Heart left ventricle (tissue), 16 donors: ENCODE measurements around the gene TSPAN11. TPM values are rescaled to one million over a fixed set of nuclear protein-coding genes. Genes with fewer than 3 reads are reported as not detected.

Experiments
- ATAC-seq, 4 donors: fragments of 200-7000 bp; cut with Tn5 transposase; one replicate each; pipeline ENCODE4 v1.9.1; 2020 to 2022; ENCODE audit warnings: moderate library complexity in 4 of 4, mild to moderate bottlenecking in 3 of 4, moderate number of reproducible peaks in 1 of 4
- DNase-seq, 5 donors: peaks; one replicate each; pipeline ENCODE4 v3.0.0-alpha.2; 2020
- H3K27ac ChIP-seq, 12 donors: fragments of 200-600 bp; sonication (generic) in 4 of 12; one replicate each; pipeline versions ENCODE4 v1.5.0 to v1.8.0; 2016 to 2022; ENCODE audit warnings: mild to moderate bottlenecking in 2 of 12
- H3K27me3 ChIP-seq, 9 donors: fragments of 200-600 bp; sonication (generic) in 2 of 9; one replicate each; pipeline versions ENCODE4 v1.5.1 to v1.8.0; 2016 to 2022; ENCODE audit warnings: mild to moderate bottlenecking in 3 of 9
- H3K36me3 ChIP-seq, 9 donors: fragments of 200-600 bp; sonication (generic) in 2 of 9; one replicate each; pipeline versions ENCODE4 v1.5.0 to v1.8.0; 2018 to 2022; ENCODE audit warnings: mild to moderate bottlenecking in 2 of 9
- H3K4me1 ChIP-seq, 12 donors: fragments of 200-600 bp; sonication (generic) in 4 of 12; one replicate each; pipeline versions ENCODE4 v1.5.0 to v1.8.0; 2016 to 2022; ENCODE audit warnings: mild to moderate bottlenecking in 3 of 12
- H3K4me3 ChIP-seq, 12 donors: fragments of 200-600 bp; sonication (generic) in 4 of 12; one replicate each; pipeline versions ENCODE4 v1.5.0 to v1.8.0; 2017 to 2022; ENCODE audit warnings: mild to moderate bottlenecking in 9 of 12, moderate library complexity in 4 of 12
- H3K9me3 ChIP-seq, 12 donors: fragments of 200-600 bp; sonication (generic) in 4 of 12; one replicate each; pipeline versions ENCODE4 v1.5.0 to v1.8.0; 2016 to 2022; ENCODE audit warnings: mild to moderate bottlenecking in 1 of 12
- POLR2A ChIP-seq, 2 donors: fragments of 450-650 bp; IDR thresholded peaks; one replicate each; pipeline ENCODE4 v1.6.1; 2017; ENCODE audit warnings: antibody characterized with exemption in 2 of 2, mild to moderate bottlenecking in 2 of 2, moderate library complexity in 2 of 2
- WGBS, 4 donors: extraction: QIAGEN DNeasy Blood & Tissue Kit in 2 of 4; methylation state at CpG; one replicate each; pipeline versions ENCODE4 v1.1.5 to v1.1.7; 2013 to 2018; 5-methylcytosine and 5-hydroxymethylcytosine counted together
- intact Hi-C, 10 donors: fragments of 100-400 bp; cut with DNase I; formaldehyde crosslinking; loops; one replicate each; pipeline versions ENCODE4 v1.11.1 to v1.14.2; 2022
- polyA plus RNA-seq, 2 donors: library from polyadenylated mRNA; stranded (reverse); fragments of 200-250 nt; gene quantifications; one replicate each; pipeline ENCODE4 v1.2.3, GENCODE V29; 2013
- total RNA-seq, 9 donors: library from RNA; depleted of rRNA in 2 of 9; stranded (reverse); fragments of >200 nt in 2 of 9; fragmentation: NEBNext Ultra II Directional in 3 of 9; extraction: Animal tissue kit (Norgen Biotek cat#: 25700) in 3 of 9; gene quantifications; one replicate each; pipeline versions ENCODE4 v1.1.0 to v1.2.4, GENCODE V29; 2016 to 2023
- TF ChIP-seq, protein P1 (sequence below), 12 donors: fragments of 200-600 bp; sonication (generic) in 4 of 12; IDR thresholded peaks; one replicate each; pipeline versions ENCODE4 v1.5.0 to v1.8.0; 2018 to 2022; ENCODE audit warnings: antibody characterized with exemption in 12 of 12, mild to moderate bottlenecking in 5 of 12
- donor health status: ischemic (EF 13 %, LVEDD 7.1; RV severe dilation, severe dysfunction).
- donor health status: healthy with polysubstance abuse.
- donor health status: DM: no; HTN: yes; CAD: no.
- donor health status: DM: no; HTN: no; CAD: no.
- donor health status: ischemic (EF 25% LVEDD 6.9; RV normal size, moderate dysfunction).
- donor health status: ischemic (EF 25% LVEDD 5.7; RV mildly dilated, moderate dysfunction).
- donor health status: healthy.
- donor health status: DM: yes; HTN: yes; CAD: no.
- donor health status: ischemic (EF 35%, LVEDD 5.7; RV mildly dilated, moderate dysfunction).
- donor health status: nonischemic (EF 11% LVEDD 7.7; RV severe dilation, severe dysfunction).
- donor health status: DM: yes; HTN: yes; CAD: no.
- donor health status: PGD.
- donor health status: ischemic (EF 29% LVEDD 5.4; RV normal size, mild dysfunction).
- donor health status: nonischemic (EF 23%, LVEDD 6.1; RV moderate dilation, normal function).

TSPAN11 gene
- total and polyA plus RNA-seq, 11 donors, result 0.49 to 4.2 (median 1.9) TPM

DNA sequence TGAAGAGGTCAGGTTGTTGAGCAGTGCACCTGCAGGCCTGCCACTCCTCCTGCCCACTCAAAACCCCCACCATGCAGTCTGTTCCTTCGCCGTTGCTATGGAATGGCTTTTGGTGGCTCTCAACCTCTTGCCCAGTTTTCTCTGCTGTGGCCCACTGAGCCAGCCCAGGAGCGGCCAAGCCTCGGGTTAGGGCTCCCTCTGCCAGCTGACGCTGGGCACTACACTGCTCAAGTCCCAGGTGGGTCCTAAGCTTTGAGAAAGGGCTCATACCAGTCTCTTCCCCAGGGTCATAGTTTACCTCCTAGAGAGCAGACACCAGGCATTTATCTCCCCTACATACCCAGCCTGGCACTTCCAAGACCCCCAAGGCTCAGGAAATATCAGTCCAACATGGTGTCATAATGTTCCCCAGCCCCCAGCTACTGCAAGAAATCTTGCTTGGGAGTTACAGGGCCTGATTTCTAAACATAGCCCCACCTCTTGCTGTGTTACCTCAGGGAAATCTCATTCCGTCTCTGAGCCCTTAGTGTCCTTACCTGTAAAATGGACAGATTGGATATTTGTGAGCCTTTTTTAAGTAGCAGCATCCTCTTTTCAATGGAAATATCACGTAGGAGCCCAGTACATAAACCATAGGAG lies 59.4 kb downstream of the TSPAN11 start:
- no peak for TF ChIP-seq POLR2A (IDR thresholded peaks at IDR 0.05)
- TF ChIP-seq, protein P1, sequence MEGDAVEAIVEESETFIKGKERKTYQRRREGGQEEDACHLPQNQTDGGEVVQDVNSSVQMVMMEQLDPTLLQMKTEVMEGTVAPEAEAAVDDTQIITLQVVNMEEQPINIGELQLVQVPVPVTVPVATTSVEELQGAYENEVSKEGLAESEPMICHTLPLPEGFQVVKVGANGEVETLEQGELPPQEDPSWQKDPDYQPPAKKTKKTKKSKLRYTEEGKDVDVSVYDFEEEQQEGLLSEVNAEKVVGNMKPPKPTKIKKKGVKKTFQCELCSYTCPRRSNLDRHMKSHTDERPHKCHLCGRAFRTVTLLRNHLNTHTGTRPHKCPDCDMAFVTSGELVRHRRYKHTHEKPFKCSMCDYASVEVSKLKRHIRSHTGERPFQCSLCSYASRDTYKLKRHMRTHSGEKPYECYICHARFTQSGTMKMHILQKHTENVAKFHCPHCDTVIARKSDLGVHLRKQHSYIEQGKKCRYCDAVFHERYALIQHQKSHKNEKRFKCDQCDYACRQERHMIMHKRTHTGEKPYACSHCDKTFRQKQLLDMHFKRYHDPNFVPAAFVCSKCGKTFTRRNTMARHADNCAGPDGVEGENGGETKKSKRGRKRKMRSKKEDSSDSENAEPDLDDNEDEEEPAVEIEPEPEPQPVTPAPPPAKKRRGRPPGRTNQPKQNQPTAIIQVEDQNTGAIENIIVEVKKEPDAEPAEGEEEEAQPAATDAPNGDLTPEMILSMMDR (IDR thresholded peaks at IDR 0.05), result peak; percentile 42 to 75 (median 62)
- 33 to 47% (median 41%) methylated on average over 6 to 7 of the region's 7 CpGs for WGBS, 4 donors
- intact Hi-C loops, result loop anchor here in 8 of 10 donors (1.0 to 10.0 kb wide), 7 partner anchors 131 to 249 kb away; no protein-coding TSS in a partner anchor
- peak in 3 of 5 donors; percentile 39 to 70 (median 42) for DNase-seq
- peak; percentile 44 to 80 (median 68) for ATAC-seq
- Histone ChIP-seq H3K4me3 (no peak overlapping the region), H3K4me1 (peaks cover 0 to 11% (median 1%) of the 10 kb centered on the region in 12 donors), H3K27me3 (no peaks in the 10 kb centered on the region), H3K9me3 (no peaks in the 10 kb centered on the region), H3K36me3 (no peaks in the 10 kb centered on the region), H3K27ac (no peak overlapping the region)

DNA sequence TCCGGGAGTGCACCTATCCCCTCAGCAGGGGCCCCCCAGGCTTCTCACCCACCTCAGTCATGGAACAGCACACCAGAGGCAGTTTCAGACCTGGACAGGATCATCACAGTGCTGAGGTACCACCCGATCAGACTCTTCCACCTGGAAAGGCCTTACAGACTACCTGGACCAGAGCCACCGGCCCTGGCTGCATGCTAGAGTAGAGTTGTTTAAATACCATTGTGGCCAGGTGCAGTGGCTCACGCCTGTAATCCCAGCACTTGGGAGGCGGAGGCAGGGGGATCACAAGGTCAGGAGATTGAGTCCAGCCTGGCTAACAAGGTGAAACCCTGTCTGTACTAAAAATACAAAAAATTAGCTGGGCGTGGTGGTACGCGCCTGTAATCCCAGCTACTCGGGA lies 61.5 kb downstream of the TSPAN11 start:
- ATAC-seq, result no peak
- intact Hi-C loops, result loop anchor here in 4 of 10 donors (2.0 to 10.0 kb wide), 4 partner anchors 136 to 247 kb away; no protein-coding TSS in a partner anchor
- 91 to 94% (median 94%) methylated on average over 9 of the region's 9 CpGs for WGBS, 4 donors

DNA sequence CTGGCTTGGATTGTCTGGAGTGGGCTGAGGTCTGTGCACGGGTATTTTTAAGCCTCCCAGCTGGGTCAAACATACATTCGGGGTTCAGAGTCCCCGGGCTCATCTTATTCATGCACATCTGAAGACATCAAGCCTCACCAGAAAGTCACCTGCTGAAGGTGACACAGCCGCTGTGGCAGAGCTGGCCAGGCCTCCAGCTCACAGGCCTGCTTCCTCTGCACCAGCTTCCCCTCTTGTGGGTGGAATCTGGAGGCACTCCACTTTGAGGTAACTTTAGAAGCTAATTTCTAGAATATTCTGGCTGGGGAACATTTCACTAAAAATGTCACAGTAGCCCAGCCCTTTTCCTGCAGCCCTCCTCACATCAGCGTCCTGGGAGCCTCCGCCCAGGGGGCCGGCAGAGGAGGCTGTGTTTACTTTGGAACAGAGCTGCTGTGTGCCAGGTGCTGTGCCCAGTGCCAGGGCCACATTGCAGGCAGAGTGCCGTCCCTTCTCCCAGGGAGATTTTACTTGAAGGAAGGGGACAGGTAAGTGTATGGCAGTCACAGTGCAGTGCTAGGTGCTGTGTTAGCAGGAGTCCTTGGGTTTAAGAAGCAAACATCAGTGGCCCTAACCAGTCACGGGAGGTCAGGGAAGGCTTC lies 62.2 kb downstream of the TSPAN11 start:
- intact Hi-C loops, result loop anchor here in 4 of 10 donors (2.0 to 10.0 kb wide), 4 partner anchors 136 to 246 kb away; no protein-coding TSS in a partner anchor
- no peaks in the 10 kb centered on the region for H3K36me3 ChIP-seq
- H3K27ac ChIP-seq, result no peak overlapping the region
- H3K4me1 ChIP-seq, result peaks cover 0 to 11% (median 0%) of the 10 kb centered on the region in 12 donors
- H3K4me3 ChIP-seq, result no peak overlapping the region
- no peaks in the 10 kb centered on the region for H3K9me3 ChIP-seq
- H3K27me3 ChIP-seq, result no peaks in the 10 kb centered on the region
- no peak for ATAC-seq
- TF ChIP-seq, protein P1 (IDR thresholded peaks at IDR 0.05), result no peak
- no peak for TF ChIP-seq POLR2A (IDR thresholded peaks at IDR 0.05)
- no peak for DNase-seq
- 63 to 75% (median 68%) methylated on average over 9 of the region's 9 CpGs for WGBS, 4 donors

More for the DNA sequence above, 61.5 kb downstream of the TSPAN11 start:
- Histone ChIP-seq H3K4me3 (no peak overlapping the region), H3K36me3 (no peaks in the 10 kb centered on the region), H3K4me1 (peaks cover 0 to 11% (median 0%) of the 10 kb centered on the region in 12 donors), H3K9me3 (no peaks in the 10 kb centered on the region), H3K27me3 (no peaks in the 10 kb centered on the region), H3K27ac (no peak overlapping the region)
- no peak for DNase-seq
- TF ChIP-seq POLR2A (IDR thresholded peaks at IDR 0.05), result no peak

DNA sequence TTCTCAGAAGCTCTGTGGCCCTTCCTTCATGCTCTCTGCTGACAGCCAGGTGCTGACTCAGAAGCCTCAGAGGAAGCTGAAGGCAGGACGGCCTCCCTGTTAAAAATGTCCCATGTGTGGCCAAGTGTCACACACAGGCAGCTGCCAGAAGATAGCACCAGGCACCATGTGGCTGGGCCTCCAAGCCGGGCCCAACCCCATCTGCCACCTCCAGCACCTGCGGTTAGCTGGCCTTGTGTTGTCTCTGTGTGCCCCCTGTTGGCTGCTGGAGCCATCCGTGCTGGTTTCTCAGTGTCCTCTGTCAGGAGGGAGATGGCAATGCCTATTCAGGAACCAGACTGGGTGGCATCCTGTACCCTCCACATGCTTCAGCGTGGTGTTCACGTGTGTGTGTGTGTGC lies 63.2 kb downstream of the TSPAN11 start:
- Histone ChIP-seq H3K27me3 (no peaks in the 10 kb centered on the region), H3K4me3 (no peak overlapping the region), H3K27ac (no peak overlapping the region), H3K4me1 (peaks cover 0 to 11% (median 0%) of the 10 kb centered on the region in 12 donors), H3K9me3 (no peaks in the 10 kb centered on the region), H3K36me3 (no peaks in the 10 kb centered on the region)
- intact Hi-C loops, result loop anchor here in 6 of 10 donors (2.0 to 10.0 kb wide), 5 partner anchors 55 to 245 kb away; no protein-coding TSS in a partner anchor
- peak in 4 of 5 donors; percentile 37 to 65 (median 48) for DNase-seq
- TF ChIP-seq POLR2A (IDR thresholded peaks at IDR 0.05), result no peak
- TF ChIP-seq, protein P1 (IDR thresholded peaks at IDR 0.05), result peak in 9 of 12 donors; percentile 20 to 51 (median 36)
- WGBS, 4 donors, result 38 to 42% (median 39%) methylated on average over 5 to 6 of the region's 6 CpGs
- ATAC-seq, result peak; percentile 55 to 76 (median 62)
